GM19397 (cell line): ENCODE data around the gene PTEN.
"Not testable (repeated sequence)": the region's sequence is repeated elsewhere in the genome, so short reads cannot be mapped to it uniquely, and the experiment has no call there.

Experiments used
- ATAC-seq: cut with Tn5 transposase; IDR thresholded peaks from one replicate; pipeline ENCODE4 v1.9.1; 2021; ENCODE audit warnings: mild to moderate bottlenecking, moderate library complexity; ENCODE audit not compliant: unreplicated experiment

PTEN gene

DNA sequence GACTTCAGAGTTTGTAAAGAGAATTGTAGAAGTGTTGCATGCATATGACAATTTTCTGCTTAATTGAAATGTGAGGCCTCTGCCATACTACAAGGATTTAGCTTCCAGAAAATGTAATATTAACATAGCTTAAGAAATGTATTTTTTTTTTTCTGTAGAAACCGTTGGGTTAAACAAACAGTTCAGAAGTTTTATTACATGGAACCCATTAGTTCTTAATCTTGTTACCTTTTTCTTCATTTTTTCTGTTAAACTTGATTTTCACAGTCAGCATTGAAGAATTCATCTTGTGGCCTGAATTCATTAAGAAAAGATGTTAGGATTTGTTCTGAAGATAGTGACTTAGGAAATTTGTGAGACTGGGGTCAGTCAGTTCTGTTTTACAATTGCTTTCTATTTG is 4.9 kb downstream of the PTEN start:
- no peak for ATAC-seq

DNA sequence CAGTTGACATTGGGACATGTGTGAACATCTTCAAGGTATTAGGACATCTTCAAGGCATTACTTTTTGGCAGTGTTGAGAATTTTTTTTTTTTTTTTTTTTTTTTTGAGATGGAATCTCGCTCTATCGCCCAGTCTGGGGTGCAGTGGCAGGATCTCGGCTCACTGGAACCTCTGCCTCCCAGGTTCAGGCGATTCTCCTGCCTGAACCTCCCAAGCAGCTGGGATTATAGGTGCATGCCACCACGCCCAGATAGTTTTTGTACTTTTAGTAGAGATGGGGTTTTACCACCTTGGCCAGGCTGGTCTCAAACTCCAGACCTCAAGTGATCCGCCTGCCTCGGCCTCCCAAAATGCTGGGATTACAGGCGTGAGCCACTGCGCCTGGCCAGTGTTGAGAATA is 5.7 kb downstream of the PTEN start:
- not testable (repeated sequence) for ATAC-seq

DNA sequence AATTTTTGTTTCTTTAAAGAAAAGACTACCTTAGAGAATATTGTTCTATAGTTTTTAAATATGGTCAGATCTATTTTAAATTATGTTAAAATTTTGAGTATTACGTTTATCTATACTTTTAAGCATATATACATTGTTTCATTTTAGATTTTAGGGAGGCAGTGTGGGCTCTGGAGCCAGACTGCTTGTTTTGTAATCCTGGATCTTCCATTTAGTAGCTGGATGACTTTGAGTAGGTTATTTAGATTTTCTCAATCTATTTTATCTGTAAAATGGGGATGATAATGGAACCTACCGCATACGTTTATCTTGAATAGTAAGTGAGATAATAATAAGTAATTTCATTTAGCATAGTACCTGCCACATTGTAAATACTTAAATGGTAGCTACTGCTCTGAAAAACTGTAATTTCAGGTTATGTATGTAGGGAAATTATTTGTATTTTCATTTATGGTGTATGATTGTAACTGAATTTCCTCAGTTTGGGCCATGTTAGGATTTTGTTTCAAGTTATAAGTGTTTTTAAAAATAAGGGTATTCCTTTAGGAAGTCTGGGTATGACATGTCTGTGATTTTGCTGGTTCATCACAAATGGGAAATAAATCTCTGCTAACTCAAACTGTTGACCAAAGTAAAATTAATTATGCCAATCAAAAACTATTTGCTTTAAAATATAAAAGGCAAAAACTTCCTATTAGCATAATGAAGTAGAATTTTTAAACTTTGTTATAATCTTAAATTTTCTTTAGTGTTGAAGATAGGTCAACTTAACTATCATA is 6.5 kb downstream of the PTEN start:
- no peak for ATAC-seq

GRCh38 chr10:87872828-87873227 is 9.4 kb downstream of the PTEN start:
- no peak for ATAC-seq

- no peak for ATAC-seq
These were observed 10.2 kb downstream of the PTEN start for GRCh38 chr10:87873656-87874055.

- ATAC-seq, result no peak
These were observed 12.6 kb downstream of the PTEN start for GRCh38 chr10:87875929-87876571.

GRCh38 chr10:87878664-87879459 is 15.4 kb downstream of the PTEN start:
- ATAC-seq, result no peak

DNA sequence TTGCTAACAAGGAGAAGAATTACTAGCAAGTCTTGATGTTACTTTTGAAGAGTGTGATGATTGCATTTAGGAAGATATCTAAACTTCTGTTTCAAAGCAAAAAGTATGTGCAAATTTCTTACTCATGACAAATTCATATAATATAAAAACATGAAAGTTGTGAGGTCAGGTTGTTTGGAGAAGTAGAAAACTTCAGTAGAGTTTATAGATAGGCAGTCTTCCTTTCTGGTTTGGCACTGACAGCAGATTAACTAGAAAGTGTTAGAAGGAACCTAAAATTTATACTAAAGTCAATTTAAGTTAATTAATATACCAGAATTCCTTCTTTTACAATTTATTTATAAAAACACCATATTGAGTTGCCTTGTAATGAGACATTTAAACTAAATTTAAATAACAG is 16.9 kb downstream of the PTEN start:
- ATAC-seq, result no peak

GRCh38 chr10:87881373-87882059 is 18.1 kb downstream of the PTEN start:
- not testable (repeated sequence) for ATAC-seq

DNA sequence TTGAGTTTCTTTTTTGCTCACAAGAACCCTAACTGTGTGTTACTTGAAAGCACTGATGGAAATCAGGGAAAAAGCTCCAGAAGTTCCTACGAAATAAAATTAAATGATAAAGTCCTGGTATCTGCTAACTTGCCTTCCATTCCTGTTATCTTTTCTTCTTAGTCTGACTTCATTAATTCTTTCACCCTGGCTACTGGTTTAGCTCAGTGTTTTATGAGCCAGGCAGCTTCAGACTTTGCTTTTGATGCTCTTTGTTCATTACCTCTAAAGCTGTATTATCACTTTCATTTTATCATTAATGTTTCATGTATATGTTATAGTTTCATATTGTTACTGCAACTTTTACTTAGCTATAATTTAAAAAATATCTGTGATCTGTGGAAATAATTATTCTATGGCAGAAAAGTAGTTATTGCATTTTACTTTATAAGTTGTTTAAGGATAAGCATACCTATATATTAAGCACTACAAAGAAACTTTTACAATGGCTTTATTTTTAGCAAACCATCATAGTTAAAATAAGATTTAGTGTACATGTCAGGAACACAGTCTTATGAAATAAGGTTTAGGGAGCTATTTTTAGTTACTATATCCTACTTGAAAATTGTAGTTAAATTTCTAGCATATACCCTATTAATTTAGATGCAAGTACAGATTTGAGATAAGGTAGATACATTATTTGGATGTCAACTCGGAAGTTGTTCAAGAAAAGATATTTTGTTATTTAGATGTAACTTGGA is 19.3 kb downstream of the PTEN start:
- no peak for ATAC-seq

GRCh38 chr10:87886635-87887034 is 23.2 kb downstream of the PTEN start:
- no peak for ATAC-seq

DNA sequence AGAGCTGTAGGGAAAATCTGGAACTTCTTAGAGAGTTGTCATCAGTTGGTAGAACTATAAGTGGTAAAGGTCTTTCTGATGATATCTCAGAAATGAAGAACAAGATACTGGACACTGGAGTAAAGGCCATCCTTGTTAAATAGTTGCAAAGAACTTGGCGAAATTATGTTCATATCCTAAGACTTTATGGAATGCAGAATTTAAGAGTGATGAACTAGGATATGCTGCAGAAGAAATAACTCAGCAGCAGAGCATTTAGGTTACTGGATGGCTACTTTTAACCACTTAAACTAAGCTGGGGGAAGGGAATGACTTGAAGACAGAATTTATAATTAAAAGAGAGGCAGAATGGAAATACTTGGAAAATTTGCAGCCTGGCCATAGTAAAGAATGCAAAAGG is 23.7 kb downstream of the PTEN start:
- no peak for ATAC-seq

DNA sequence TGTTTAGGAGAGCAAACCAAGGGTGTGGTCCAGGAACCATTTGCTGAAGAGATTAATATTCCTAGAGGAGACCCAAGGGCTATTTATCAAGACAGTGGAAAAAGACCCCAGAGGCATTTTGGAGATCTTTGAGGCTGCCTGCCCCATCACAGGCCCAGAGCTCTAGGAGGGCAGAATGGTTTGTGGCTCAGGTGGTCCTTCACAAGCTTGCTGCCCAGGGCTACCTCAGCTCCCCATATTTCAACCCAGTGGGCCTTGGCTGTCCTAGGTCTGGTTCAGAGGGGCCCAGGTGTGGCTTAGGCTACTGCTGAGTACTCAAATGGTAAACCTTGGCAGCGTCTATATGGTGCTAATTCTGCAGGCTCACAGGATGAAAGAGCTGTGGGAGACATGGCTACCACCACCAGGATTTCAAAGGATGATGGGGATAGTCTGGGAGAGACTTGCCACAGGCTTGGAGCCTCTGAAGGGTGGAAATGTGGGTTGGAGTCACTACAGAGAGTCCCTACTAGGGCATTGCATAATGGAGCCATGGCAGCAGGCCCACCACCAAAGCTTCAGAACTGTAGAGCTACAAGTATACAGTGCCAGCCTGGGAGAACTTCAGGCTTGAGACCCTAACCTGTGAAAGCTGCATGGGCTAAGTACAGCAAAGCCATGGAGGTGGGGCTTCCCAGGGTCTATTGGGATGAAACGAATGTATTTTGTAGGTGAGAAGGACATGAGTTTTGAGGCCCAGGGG is 24.3 kb downstream of the PTEN start:
- ATAC-seq, result no peak

DNA sequence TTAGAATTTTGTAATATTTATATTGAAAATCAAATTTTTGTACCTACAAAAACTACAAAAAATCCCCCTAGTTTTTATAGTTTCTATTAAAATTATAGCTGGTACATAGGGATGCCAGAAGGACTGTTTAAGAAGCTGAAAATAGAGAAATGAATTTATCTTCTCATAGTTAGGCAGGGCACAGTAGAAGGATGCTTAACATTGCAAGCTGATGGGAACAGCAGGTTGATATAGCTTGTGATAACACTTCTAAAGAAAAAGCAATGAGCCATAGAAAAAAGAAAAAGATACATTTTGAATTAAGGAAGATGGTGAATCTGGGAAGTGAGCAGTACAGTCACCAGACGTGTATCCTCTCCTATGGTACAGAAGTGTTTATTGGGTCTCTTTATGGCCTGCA is 32.0 kb downstream of the PTEN start:
- ATAC-seq, result no peak

DNA sequence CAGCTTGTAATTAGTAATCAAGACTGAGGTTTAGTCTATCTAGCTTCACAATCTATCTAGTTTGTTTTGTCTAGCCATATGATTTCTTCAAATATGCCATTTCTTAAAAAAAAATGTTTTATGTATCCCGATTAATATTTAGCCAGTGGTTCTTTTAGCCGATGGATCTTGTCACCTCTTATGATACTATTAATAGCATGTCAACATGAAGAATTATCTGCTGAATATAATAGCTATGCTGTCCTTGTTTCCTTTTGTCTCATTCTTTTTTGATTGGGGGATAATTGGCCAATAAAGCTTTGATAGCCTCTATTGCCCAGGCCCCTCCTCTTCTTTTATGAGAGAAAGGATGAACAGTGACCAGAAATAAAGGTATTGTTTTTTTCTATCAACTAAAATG is 32.8 kb downstream of the PTEN start:
- ATAC-seq, result no peak

DNA sequence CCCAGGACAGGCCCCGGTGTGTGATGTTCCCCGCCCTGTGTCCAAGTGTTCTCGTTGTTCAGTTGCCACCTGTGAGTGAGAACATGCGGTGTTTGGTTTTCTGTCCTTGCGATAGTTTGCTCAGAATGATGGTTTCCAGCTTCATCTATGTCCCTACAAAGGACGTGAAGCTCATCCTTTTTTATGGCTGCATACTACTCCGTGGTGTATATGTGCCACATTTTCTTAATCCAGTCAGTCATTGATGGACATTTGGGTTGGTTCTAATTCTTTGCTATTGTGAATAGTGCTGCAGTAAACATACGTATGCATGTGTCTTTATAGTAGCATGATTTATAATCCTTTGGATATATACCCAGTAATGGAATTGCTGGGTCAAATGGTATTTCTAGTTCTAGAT is 34.5 kb downstream of the PTEN start:
- not testable (repeated sequence) for ATAC-seq

GRCh38 chr10:87903396-87903795 is 40.0 kb downstream of the PTEN start:
- not testable (repeated sequence) for ATAC-seq

DNA sequence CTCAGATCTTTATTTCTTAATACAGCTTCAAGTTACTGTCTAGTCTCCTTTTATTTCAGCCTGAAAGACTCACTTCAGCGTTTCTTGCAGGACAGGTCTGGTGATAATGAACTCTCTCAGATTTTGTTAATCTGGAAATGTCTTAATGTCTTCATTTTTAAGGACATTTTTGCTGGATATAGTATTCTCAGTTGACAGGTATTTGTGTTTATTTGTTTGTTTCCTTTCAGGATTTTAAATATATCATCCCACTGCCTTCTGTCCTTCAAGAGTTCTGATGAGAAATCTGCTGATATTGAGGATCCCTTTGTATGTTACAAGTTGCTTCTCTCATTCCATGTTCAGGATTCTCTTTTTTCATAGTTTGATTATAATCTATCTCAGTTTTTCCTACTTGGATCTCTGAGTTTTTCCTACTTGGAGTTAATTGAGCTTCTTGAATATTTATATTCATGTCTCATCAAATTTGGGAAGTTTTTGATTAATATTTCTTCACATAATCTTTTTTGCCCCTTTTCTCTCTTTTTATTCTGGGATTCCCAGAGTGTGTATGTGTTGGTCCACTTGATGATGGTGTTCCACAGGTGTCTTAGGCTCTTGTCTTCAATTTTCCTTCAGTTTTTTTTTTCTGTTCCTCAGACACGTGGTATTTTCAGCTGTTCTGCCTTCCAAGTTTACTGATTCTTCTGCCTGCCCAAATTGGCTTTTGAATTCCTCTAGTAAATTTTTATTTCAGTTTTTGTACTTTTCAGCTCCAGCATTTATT is 49.9 kb downstream of the PTEN start:
- ATAC-seq, result no peak

- no peak for ATAC-seq
These were observed 52.0 kb downstream of the PTEN start for GRCh38 chr10:87915406-87915805.
